GM18526 (cell line): Measurements from ENCODE around the gene PRSS23.

Source experiments
- POLR2A ChIP-seq: IDR thresholded peaks from 3 replicates; pipeline ENCODE4 v1.6.1; 2011; ENCODE audit not compliant: insufficient read length; ENCODE audit errors: extremely low read depth

PRSS23 gene, protein sequence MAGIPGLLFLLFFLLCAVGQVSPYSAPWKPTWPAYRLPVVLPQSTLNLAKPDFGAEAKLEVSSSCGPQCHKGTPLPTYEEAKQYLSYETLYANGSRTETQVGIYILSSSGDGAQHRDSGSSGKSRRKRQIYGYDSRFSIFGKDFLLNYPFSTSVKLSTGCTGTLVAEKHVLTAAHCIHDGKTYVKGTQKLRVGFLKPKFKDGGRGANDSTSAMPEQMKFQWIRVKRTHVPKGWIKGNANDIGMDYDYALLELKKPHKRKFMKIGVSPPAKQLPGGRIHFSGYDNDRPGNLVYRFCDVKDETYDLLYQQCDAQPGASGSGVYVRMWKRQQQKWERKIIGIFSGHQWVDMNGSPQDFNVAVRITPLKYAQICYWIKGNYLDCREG

DNA sequence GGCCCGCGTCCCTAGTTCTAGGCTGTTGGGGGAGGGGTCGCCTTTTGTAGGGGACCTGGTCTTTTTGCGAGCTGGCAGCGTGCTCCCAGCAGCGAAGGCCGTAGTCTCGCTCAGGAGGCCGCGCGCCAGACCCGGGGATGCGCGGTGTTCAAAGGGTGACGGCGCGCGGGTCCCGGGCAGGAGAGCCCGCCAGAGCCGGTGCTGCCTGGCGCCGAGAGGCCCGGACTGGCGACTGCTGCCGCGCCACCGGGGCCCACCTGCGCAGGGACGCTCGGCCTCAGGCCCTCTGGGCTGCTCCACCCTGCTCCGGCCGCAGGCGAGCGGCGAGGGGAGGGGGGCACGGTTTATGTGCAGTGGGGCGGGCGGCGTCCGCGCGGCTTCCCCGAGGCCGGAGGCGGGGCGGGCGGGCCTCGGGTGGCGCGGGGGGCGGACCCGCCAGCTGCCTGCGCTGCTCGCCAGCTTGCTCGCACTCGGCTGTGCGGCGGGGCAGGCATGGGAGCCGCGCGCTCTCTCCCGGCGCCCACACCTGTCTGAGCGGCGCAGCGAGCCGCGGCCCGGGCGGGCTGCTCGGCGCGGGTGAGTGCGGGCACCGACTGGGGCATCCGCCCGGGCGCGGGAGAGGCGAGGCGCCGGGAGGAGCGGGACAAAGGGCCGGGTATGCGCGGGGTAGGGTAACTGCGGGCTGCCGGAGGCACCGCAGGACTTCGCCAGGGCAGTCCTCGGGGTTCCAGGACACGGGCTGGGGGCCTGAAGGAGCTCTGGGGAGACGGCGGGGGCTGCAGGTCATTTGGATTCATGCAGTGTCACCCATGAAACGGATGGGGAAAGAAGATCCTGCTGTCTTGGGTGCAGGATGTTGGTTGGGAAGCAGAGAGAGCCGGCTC lies at the start of gene PRSS23:
TSS of gene PRSS23 (plus strand) at position 467 of the 884 bp plus-strand sequence. CDS start 7,102 bp downstream, outside the sequence.
- no peak for TF ChIP-seq POLR2A

DNA sequence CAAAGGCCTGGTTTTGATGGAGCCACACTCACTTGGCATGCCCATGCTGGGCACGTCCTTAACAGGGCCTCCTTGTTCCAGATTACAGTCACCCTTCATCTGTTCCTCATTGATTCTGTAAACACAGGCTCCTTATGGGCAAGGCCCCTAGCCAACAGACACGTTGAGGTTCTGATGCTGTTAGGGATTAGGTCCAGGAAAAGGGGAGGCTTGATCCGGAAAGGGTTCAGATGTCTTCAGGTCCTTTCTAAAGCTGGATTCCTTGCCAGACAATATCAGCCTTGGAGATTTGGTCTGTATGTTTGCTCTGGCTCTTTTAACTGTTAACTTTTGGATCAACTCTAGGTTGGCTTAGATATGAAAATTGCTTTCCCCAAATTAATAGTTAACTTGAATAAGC lies 46.9 kb upstream of the PRSS23 start:
- TF ChIP-seq POLR2A = no peak

DNA sequence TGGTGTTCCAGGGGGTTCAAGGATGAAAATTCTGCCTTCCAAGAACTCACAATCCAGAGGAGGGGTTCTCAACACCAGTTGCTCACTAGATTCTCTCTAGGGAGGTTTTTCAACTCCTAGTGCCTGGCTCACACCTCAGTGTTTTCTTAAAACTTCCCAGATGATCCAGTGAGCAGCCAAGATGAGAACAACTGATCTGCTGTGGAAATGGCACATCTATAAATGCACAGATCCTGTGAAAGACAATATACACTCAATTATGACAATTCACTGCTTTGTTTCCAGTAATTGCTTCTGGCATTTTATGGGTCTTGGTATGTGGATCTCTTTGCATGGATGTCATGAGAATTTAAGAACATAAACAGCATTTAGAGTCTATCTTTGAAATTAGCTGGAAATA lies 45.2 kb upstream of the PRSS23 start:
- no peak for TF ChIP-seq POLR2A

DNA sequence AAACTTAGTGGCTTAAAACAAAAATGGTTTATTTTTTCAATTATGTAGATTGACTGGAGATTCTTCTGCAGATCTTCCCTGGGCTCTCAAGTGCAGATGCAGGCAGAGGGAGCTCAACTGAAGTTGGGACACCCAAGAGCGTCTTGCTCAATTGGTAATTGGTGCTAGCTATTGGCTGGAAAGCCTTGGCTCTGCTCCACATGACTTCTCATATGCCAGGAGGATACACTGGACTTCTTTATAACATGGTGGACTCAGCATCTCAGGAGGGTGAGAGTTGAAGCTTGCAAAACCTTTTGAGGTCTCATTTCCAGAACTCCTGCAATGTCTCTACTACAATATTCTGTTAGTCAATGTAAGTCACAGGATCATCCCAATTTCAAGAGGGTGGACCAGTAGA lies 42.2 kb upstream of the PRSS23 start:
- no peak for TF ChIP-seq POLR2A

DNA sequence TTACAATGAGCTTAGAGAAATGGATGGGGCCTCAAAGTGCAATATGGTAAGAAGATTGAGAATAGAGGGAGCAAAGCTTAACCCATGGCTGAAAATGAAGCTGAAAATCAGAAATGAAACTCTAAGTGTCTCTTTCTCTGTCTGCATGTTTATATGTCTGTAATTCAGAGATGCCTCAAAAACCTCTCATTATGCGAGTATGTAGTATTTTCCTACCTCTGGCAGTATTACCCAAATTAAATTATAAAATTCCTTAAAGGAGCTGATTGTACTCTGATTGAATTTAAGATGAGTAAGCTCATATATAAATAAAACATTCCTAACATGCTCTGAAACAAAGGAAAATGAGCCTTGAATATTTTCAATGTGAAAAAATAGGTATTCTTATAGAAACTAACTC lies 39.8 kb upstream of the PRSS23 start:
- TF ChIP-seq POLR2A = no peak

DNA sequence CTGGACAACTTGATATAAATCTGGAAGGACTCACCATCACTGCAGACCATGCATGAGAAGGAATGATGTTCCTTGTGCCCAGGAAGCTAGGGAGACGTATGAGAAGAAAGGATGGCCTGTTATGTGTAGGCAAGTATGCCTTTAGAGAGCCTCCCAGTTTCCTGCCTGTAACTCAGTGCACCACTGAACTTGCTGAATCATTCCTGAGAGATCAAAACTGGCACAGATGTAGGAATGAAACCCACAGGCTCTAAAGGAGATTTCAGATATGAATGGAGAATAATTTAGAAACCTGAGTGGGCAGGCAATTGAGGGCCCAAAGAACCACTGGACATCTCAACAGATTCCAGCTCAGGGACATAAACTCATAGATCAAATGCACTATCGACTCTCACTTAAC lies 38.4 kb upstream of the PRSS23 start:
- TF ChIP-seq POLR2A = no peak

DNA sequence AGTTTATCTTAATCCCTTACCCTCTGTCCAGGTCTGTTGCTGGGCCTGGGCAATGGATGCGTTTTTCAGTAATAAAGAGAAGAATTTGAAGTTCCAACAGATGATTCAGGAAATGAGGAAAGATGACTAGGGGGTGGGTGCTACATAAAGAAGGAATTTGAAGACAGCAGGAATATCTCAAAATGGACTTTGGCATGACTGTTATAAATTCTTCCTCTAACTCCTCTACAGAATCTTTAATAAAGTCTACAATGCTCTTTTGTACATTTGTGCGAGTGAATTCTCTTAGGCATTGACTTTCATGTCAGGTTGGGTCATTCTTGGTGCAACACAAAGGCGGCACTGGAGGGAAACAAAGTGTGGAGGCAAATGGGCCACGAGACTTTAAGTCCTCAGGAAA lies 35.1 kb upstream of the PRSS23 start:
- no peak for TF ChIP-seq POLR2A

DNA sequence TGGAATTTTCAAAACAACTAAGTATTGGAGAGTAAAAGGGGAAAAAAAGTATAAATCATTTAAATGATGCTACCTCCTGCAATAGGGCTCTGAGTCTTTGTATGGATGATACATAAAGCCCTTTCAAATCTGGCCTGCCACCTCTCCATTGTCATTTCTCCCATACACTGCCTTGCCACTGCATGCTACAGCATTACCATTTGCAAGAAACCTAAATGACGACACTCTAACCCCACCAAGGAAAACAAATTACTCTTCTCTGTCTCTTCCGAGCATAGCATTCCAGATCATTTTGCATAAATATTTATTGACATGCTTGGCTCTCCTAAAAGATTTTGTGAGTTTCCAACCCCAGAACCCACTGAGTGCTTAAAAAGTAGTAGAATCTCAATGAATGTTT lies 34.5 kb upstream of the PRSS23 start:
- TF ChIP-seq POLR2A = no peak

DNA sequence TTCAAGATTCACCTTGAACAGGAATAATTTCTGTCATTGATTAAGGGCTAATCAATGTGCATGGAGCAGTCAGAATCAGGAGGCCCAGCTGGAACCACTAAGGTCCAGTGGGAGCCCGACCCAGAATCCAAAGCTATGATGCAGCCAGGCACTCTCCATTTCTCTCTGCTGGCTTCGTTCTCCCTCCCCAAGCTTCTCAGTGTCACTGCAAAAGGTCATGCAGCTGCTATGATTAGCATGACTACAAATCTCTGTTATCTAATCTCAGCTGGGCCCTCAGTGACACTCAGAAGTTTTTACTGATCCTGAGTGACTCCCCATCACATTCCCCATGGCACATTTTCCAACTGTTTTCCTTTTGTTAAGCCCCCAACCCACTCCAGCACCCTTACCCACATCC lies 31.1 kb upstream of the PRSS23 start:
- no peak for TF ChIP-seq POLR2A

DNA sequence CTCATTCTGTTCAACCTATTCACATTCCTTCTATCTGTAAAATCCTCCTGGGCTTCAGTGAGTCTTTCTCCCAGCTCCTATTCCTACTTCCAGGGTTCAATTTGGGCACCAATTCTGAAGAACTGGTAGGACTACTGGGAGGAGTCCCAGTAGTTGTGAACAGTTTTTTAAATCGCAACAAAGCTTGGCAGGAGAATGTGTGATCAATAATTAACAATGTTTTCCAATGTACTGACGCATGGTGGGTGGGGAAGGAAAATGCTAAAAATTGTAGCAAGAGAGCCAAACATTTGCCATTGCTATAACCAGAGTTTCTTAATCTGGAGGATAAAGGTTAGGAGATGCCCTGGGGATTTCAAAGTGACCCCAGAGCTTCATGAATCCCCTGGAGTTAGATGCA lies 27.3 kb upstream of the PRSS23 start:
- TF ChIP-seq POLR2A = no peak

DNA sequence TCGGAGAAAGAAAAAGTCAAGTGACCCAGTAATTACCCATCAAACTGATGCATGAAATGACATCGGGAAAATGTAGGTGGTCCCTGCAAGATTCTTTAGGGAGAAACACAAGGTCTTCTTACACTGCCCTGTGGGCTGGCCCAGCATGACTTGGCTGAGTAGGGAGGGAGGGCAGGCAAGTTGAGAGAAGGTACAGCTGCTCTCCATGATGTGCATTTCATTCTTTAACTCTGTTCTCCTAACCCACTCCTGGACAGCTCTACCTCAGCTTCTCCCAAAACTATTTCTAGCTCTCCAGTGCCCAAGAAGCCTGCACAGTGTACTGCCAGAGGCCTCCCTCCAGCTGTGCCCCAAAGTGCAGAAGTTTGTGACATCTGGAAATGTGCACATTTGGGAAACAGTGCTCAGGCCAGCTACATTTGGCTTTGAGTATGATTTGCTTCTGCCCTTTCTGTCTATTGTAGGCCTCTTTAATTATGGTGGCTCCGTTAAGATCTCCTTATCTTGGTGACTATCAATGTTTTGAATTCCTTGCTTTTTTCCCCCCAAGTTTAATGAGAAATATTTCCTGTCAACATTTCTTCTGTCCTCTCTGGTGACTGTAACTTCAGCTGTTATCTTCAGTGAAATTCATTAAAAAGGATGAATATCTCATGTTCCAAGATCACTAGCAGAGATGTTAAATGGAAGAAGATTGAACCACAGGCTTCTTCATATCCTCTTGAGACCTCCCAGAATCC lies 26.7 kb upstream of the PRSS23 start:
- no peak for TF ChIP-seq POLR2A

DNA sequence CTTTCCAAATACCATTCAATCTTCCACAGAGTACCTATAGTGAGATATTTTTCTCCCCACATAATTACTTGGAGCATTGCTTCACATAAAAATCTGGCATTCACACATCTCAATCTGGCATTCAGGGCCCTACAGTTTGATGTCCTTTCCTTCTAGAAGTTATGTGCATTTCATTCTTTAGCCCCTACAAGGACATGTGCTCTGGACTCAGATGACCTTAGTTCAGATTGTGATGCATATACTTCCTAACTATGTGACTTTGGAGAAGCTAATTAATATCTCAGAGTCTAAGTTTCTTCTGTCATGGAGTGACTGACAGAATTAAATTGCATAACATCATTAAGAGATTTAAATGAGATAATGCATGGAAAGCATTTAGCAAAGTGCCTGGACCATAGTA lies 25.9 kb upstream of the PRSS23 start:
- TF ChIP-seq POLR2A = no peak

DNA sequence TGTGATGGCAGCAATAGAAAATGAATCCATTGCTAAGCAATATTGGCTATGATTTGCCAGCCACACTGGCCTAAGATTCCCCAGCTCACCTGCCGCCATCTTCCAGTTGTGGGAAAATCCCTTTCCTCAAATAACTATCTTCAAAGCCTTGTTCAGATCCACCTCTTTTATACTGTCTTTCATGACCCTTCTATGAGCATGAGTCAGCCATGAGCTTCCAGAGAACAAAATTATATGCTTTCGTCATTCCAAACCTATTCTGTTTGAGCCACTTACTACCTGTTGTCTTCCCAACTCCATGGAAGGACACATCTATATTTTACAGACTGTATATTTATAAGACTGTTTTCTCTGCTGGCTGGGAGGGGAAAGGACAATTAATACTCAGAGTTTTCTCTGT lies 25.0 kb upstream of the PRSS23 start:
- TF ChIP-seq POLR2A = no peak

DNA sequence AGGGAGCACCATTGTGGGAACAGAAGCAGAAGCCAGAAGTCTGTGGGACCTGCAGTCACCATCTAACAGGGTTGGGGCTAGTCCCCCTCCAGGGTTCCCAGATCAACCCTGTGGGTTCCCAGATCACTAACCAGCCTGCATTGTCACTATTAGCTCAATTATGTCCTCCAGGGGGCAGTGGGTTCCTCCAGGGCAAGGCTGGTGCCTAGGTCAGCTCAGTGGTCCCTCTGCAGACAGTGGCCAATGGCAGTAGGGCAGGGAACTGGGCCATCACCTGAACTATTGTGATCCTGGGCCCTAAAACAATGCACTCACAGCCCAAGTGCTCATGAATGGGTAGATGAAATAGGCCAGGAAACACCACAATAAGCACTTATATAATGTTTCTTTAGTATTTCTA lies 18.8 kb upstream of the PRSS23 start:
- TF ChIP-seq POLR2A = no peak

DNA sequence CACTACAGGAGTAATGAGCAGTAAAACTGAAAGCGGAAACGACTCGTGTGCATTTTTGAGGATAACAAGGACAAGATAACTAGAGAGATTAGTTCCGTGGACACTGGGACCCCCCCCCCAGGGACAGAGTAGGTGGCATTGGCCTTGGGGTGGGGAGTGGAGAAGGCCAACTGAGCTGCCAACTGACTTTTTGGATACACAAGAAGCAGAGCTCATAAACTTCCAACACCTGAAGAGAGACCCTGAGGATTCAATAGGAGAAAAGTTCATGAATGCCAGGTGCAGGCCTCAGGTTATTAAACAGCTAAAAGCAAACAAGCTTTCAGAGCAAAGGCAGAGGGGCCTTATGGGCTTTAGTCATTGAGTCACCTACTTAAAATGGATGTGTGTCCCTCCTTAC lies 17.6 kb upstream of the PRSS23 start:
- no peak for TF ChIP-seq POLR2A

DNA sequence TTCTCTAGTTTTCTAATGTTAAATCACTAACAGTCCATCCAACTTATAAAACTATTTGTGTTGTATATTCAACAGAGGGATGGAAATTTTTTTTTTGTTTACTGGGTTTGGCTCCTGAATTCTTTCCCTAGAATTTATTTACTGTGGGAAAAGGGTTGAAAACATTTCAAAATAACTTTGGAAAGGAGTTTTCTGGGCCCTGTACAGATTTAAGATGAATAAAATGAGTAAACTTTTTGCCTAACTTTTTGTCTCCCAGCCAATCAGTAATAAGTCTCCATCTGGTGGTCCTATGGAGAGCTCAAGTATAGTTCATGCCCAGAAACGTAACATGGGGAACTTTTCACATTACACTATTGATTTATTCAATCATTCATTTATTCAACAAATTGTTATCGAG lies 16.7 kb upstream of the PRSS23 start:
- no peak for TF ChIP-seq POLR2A
